COR-L47 (cell line): Measurements from ENCODE around the gene DNAJA3.
"Not testable (repeated sequence)": the region's sequence is repeated elsewhere in the genome, so short reads cannot be mapped to it uniquely, and the experiment has no call there.

Experiments used
- DNase-seq: peaks from one replicate; lab custom pipeline; 2025; lab: John Stamatoyannopoulos, UW

Gene DNAJA3

GRCh38 chr16:4387781-4388180 lies 37.9 kb upstream of the DNAJA3 start:
- no peak for DNase-seq

- no peak for DNase-seq
Observed at GRCh38 chr16:4388271-4389021, 37.2 kb upstream of the DNAJA3 start.

- no peak for DNase-seq
Observed at GRCh38 chr16:4389051-4389955, 36.4 kb upstream of the DNAJA3 start.

GRCh38 chr16:4390266-4391260 lies 35.1 kb upstream of the DNAJA3 start:
- no peak for DNase-seq

- DNase-seq = peak; percentile 47
Observed at GRCh38 chr16:4391631-4392381, 33.9 kb upstream of the DNAJA3 start.

GRCh38 chr16:4392382-4393239 lies 33.1 kb upstream of the DNAJA3 start:
- DNase-seq = peak; percentile 42

GRCh38 chr16:4393240-4393600 lies 32.4 kb upstream of the DNAJA3 start:
- DNase-seq = no peak

GRCh38 chr16:4393850-4394249 lies 31.8 kb upstream of the DNAJA3 start:
- not testable (repeated sequence) for DNase-seq

GRCh38 chr16:4395055-4395726 lies 30.5 kb upstream of the DNAJA3 start:
- no peak for DNase-seq

GRCh38 chr16:4399001-4399730 lies 26.5 kb upstream of the DNAJA3 start:
- DNase-seq = no peak

GRCh38 chr16:4401094-4401501 lies 24.6 kb upstream of the DNAJA3 start:
- no peak for DNase-seq

GRCh38 chr16:4401510-4401909 lies 24.2 kb upstream of the DNAJA3 start:
- no peak for DNase-seq

GRCh38 chr16:4402439-4403132 lies 23.1 kb upstream of the DNAJA3 start:
- peak; percentile 59 for DNase-seq

GRCh38 chr16:4403133-4403949 lies 22.3 kb upstream of the DNAJA3 start:
- no peak for DNase-seq

GRCh38 chr16:4404247-4404966 lies 21.3 kb upstream of the DNAJA3 start:
- DNase-seq = no peak

- no peak for DNase-seq
Observed at GRCh38 chr16:4404967-4405696, 20.5 kb upstream of the DNAJA3 start.
